Heart right ventricle (tissue), 16 donors: Measurements from ENCODE around the gene RETNLB. TPM values are rescaled to one million over a fixed set of nuclear protein-coding genes. Genes with fewer than 3 reads are reported as not detected.

Experiments used
- ATAC-seq, 8 donors: fragments of 200-7000 bp; cut with Tn5 transposase; one replicate each; pipeline ENCODE4 v1.9.1; 2020; ENCODE audit warnings: mild to moderate bottlenecking in 8 of 8, moderate library complexity in 8 of 8, moderate number of reproducible peaks in 1 of 8
- DNase-seq, 2 donors: peaks; one replicate each; pipeline ENCODE4 v3.0.0-alpha.2; 2020
- H3K27ac ChIP-seq, 10 donors: fragments of 200-600 bp; sonication (generic) in 2 of 10; one replicate each; pipeline versions ENCODE4 v1.5.0 to v1.8.0; 2020 to 2022; ENCODE audit warnings: mild to moderate bottlenecking in 3 of 10
- H3K27me3 ChIP-seq, 7 donors: fragments of 200-600 bp; one replicate each; pipeline ENCODE4 v1.8.0; 2021 to 2022; ENCODE audit warnings: mild to moderate bottlenecking in 2 of 7
- H3K36me3 ChIP-seq, 9 donors: fragments of 200-600 bp; sonication (generic) in 1 of 9; one replicate each; pipeline versions ENCODE4 v1.5.0 to v1.8.0; 2020 to 2022; ENCODE audit warnings: mild to moderate bottlenecking in 2 of 9
- H3K4me1 ChIP-seq, 9 donors: fragments of 200-600 bp; sonication (generic) in 1 of 9; one replicate each; pipeline versions ENCODE4 v1.5.0 to v1.8.0; 2020 to 2022; ENCODE audit warnings: mild to moderate bottlenecking in 4 of 9
- H3K4me3 ChIP-seq, 10 donors: fragments of 200-600 bp; sonication (generic) in 2 of 10; one replicate each; pipeline versions ENCODE4 v1.5.0 to v1.8.0; 2020 to 2022; ENCODE audit warnings: mild to moderate bottlenecking in 7 of 10, moderate library complexity in 2 of 10
- H3K9me3 ChIP-seq, 11 donors: fragments of 200-600 bp in 10 of 11; sonication (generic) in 2 of 11; one replicate each; pipeline versions ENCODE4 v1.5.0 to v1.8.0; 2013 to 2022; ENCODE audit warnings: mild to moderate bottlenecking in 2 of 11, control low read depth in 1 of 11, moderate library complexity in 1 of 11
- WGBS, 2 donors: extraction: QIAGEN DNeasy Blood & Tissue Kit; methylation state at CpG; one replicate each; pipeline ENCODE4 v1.1.7; 2013; ENCODE audit warnings: inconsistent platforms in 1 of 2; 5-methylcytosine and 5-hydroxymethylcytosine counted together
- intact Hi-C, 10 donors: fragments of 100-400 bp; cut with DNase I; formaldehyde crosslinking; loops; one replicate each; pipeline versions ENCODE4 v1.11.1 to v1.14.2; 2022
- polyA plus RNA-seq, 2 donors: library from polyadenylated mRNA; stranded (reverse); fragments of 200-250 nt; gene quantifications; one replicate each; pipeline ENCODE4 v1.2.3, GENCODE V29; 2013
- total RNA-seq, 10 donors: library from RNA; stranded (reverse); fragmentation: NEBNext Ultra II Directional in 3 of 10; extraction: Animal tissue kit (Norgen Biotek cat#: 25700) in 3 of 10; gene quantifications; one replicate each; pipeline versions ENCODE4 v1.2.1 to v1.2.4, GENCODE V29; 2021 to 2023
- TF ChIP-seq, protein P1 (sequence below), 9 donors: fragments of 200-600 bp; sonication (generic) in 2 of 9; IDR thresholded peaks; one replicate each; pipeline versions ENCODE4 v1.5.0 to v1.8.0; 2021 to 2022; ENCODE audit warnings: antibody characterized with exemption in 9 of 9, mild to moderate bottlenecking in 5 of 9, moderate library complexity in 1 of 9
- donor health status: Arrhythmogenic right ventricular cardiomyopathy.
- donor health status: ischemic (EF 13 %, LVEDD 7.1; RV severe dilation, severe dysfunction).
- donor health status: healthy with polysubstance abuse.
- donor health status: DM: no; HTN: yes; CAD: no.
- donor health status: DM: no; HTN: no; CAD: no.
- donor health status: ischemic (EF 25% LVEDD 6.9; RV normal size, moderate dysfunction).
- donor health status: ischemic (EF 25% LVEDD 5.7; RV mildly dilated, moderate dysfunction).
- donor health status: healthy.
- donor health status: DM: yes; HTN: yes; CAD: no.
- donor health status: Ischemic cardiomyopathy.
- donor health status: ischemic (EF 35%, LVEDD 5.7; RV mildly dilated, moderate dysfunction).
- donor health status: nonischemic (EF 11% LVEDD 7.7; RV severe dilation, severe dysfunction).
- donor health status: DM: yes; HTN: yes; CAD: no.
- donor health status: PGD.
- donor health status: ischemic (EF 29% LVEDD 5.4; RV normal size, mild dysfunction).
- donor health status: nonischemic (EF 23%, LVEDD 6.1; RV moderate dilation, normal function).

RETNLB gene
- total and polyA plus RNA-seq, 12 donors: not detected

GRCh38 chr3:108791473-108791872 lies 34.3 kb upstream of the RETNLB start:
- no peak overlapping the region for H3K27ac ChIP-seq
- WGBS, 2 donors: 46 to 56% methylated on average over 3 of the region's 3 CpGs
- H3K27me3 ChIP-seq: no peaks in the 10 kb centered on the region
- no peak overlapping the region for H3K4me3 ChIP-seq
- TF ChIP-seq, protein P1, sequence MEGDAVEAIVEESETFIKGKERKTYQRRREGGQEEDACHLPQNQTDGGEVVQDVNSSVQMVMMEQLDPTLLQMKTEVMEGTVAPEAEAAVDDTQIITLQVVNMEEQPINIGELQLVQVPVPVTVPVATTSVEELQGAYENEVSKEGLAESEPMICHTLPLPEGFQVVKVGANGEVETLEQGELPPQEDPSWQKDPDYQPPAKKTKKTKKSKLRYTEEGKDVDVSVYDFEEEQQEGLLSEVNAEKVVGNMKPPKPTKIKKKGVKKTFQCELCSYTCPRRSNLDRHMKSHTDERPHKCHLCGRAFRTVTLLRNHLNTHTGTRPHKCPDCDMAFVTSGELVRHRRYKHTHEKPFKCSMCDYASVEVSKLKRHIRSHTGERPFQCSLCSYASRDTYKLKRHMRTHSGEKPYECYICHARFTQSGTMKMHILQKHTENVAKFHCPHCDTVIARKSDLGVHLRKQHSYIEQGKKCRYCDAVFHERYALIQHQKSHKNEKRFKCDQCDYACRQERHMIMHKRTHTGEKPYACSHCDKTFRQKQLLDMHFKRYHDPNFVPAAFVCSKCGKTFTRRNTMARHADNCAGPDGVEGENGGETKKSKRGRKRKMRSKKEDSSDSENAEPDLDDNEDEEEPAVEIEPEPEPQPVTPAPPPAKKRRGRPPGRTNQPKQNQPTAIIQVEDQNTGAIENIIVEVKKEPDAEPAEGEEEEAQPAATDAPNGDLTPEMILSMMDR (IDR thresholded peaks at IDR 0.05): no peak
- H3K36me3 ChIP-seq: no peaks in the 10 kb centered on the region
- ATAC-seq: no peak
- DNase-seq: no peak
- peaks cover 0 to 31% (median 2%) of the 10 kb centered on the region in 11 donors for H3K9me3 ChIP-seq
- intact Hi-C loops: no loop called here
- no peaks in the 10 kb centered on the region for H3K4me1 ChIP-seq

GRCh38 chr3:108780235-108780634 lies 23.0 kb upstream of the RETNLB start:
- H3K36me3 ChIP-seq: no peaks in the 10 kb centered on the region
- no peaks in the 10 kb centered on the region for H3K9me3 ChIP-seq
- no peak overlapping the region for H3K4me3 ChIP-seq
- DNase-seq (no peak), ATAC-seq (no peak)
- TF ChIP-seq, protein P1 (IDR thresholded peaks at IDR 0.05): no peak
- H3K27me3 ChIP-seq: no peaks in the 10 kb centered on the region
- no peak overlapping the region for H3K27ac ChIP-seq
- 76 to 78% methylated on average over 4 of the region's 4 CpGs for WGBS, 2 donors
- no peaks in the 10 kb centered on the region for H3K4me1 ChIP-seq
- intact Hi-C loops: no loop called here

DNA sequence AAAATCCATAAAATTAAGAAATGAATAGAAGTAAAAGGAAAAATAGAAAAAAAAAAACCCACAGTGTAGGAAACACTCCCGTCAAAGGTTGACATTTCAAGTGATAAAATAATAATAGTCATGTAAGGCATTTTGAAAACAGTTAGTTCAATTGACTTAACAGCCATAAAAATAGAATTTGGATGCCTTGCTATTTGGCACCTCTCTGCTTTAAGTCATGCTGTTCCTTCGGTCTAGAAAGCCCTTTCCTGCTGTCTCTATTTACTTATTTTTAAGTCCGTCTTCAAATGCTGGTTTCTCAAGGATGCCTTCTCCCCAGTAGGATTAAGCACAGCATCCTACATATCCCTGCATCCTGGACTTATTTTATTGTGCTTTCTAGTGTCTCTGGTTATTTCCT lies 22.3 kb upstream of the RETNLB start:
- no peaks in the 10 kb centered on the region for H3K9me3 ChIP-seq
- H3K27me3 ChIP-seq: no peaks in the 10 kb centered on the region
- no peak overlapping the region for H3K27ac ChIP-seq
- H3K36me3 ChIP-seq: no peaks in the 10 kb centered on the region
- no peak for ATAC-seq
- TF ChIP-seq, protein P1 (IDR thresholded peaks at IDR 0.05): no peak
- H3K4me1 ChIP-seq: no peaks in the 10 kb centered on the region
- H3K4me3 ChIP-seq: no peak overlapping the region
- intact Hi-C loops: no loop called here
- WGBS, 2 donors: 87 to 93% methylated on average over 3 of the region's 3 CpGs
- DNase-seq: no peak

DNA sequence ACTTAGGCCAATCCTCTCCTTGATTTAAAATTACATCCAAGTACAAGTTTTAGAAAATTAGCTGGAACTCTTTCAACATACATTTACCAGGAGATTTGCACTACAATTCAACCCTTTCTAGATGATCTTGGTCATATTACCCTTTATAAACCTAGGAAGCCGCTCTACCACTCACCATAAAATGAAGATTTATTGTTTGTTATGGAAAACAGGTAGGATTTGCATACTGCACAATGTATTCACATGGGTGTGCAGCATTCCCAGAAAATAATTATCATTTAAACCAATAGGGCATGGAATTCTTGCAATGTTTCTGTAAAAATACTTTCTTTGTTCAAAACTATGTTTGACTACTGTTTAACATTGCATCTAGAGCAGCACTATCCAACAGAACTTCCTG lies 18.4 kb upstream of the RETNLB start:
- ATAC-seq (no peak), DNase-seq (no peak)
- Histone ChIP-seq H3K27me3 (no peaks in the 10 kb centered on the region), H3K4me3 (no peak overlapping the region), H3K36me3 (no peaks in the 10 kb centered on the region), H3K9me3 (no peaks in the 10 kb centered on the region), H3K27ac (no peak overlapping the region), H3K4me1 (no peaks in the 10 kb centered on the region)
- WGBS, 2 donors: 68 to 78% methylated on average over 1 of the region's 1 CpG
- intact Hi-C loops: no loop called here
- TF ChIP-seq, protein P1 (IDR thresholded peaks at IDR 0.05): no peak

- H3K27me3 ChIP-seq: no peaks in the 10 kb centered on the region
- TF ChIP-seq, protein P1 (IDR thresholded peaks at IDR 0.05): no peak
- no peaks in the 10 kb centered on the region for H3K9me3 ChIP-seq
- intact Hi-C loops: no loop called here
- H3K4me3 ChIP-seq: no peak overlapping the region
- H3K36me3 ChIP-seq: no peaks in the 10 kb centered on the region
- H3K27ac ChIP-seq: no peak overlapping the region
- DNase-seq: no peak
- no peaks in the 10 kb centered on the region for H3K4me1 ChIP-seq
- ATAC-seq: no peak
- 72 to 74% methylated on average over 3 of the region's 3 CpGs for WGBS, 2 donors
Observed at GRCh38 chr3:108767253-108767652, 10.0 kb upstream of the RETNLB start.
